Trophoblast cell (in vitro differentiated cells and primary cell): ENCODE measurements around the gene NUDT2.
"Not testable (repeated sequence)": the region's sequence is repeated elsewhere in the genome, so short reads cannot be mapped to it uniquely, and the experiment has no call there.

ENCODE experiments used
- DNase-seq, 2 donors: peaks; one replicate each; pipeline ENCODE4 v3.0.0-alpha.2; 2016
- H2AFZ ChIP-seq: 2 replicates; pipeline ENCODE4 v1.6.1; 2013; ENCODE audit warnings: low read length, moderate library complexity, mild to moderate bottlenecking; ENCODE audit not compliant: insufficient read depth, poor library complexity
- H2AK5ac ChIP-seq: 2 replicates; pipeline ENCODE4 v1.6.1; 2013; ENCODE audit warnings: mild to moderate bottlenecking, low read length
- H2BK120ac ChIP-seq: 2 replicates; pipeline ENCODE4 v1.6.1; 2013; ENCODE audit warnings: low read length, mild to moderate bottlenecking, moderate library complexity; ENCODE audit not compliant: insufficient read depth, poor library complexity
- H2BK12ac ChIP-seq: 2 replicates; pipeline ENCODE4 v1.6.1; 2013; ENCODE audit warnings: mild to moderate bottlenecking, low read length, moderate library complexity
- H2BK5ac ChIP-seq: 2 replicates; pipeline ENCODE4 v1.6.1; 2013; ENCODE audit warnings: low read length, low read depth, moderate library complexity, mild to moderate bottlenecking; ENCODE audit not compliant: poor library complexity
- H3K14ac ChIP-seq: 2 replicates; pipeline ENCODE4 v1.6.1; 2013; ENCODE audit warnings: mild to moderate bottlenecking, low read length
- H3K18ac ChIP-seq: 2 replicates; pipeline ENCODE4 v1.6.1; 2013; ENCODE audit warnings: mild to moderate bottlenecking, low read length
- H3K23ac ChIP-seq: 2 replicates; pipeline ENCODE4 v1.6.1; 2013; ENCODE audit warnings: low read length
- H3K27ac ChIP-seq: 2 replicates; pipeline ENCODE4 v1.5.1; 2013; ENCODE audit warnings: low read depth, mild to moderate bottlenecking, inconsistent platforms, low read length, moderate library complexity
- H3K27me3 ChIP-seq: 2 replicates; pipeline ENCODE4 v1.6.1; 2013; ENCODE audit warnings: inconsistent platforms, mild to moderate bottlenecking, low read length, moderate library complexity; ENCODE audit not compliant: insufficient read depth
- H3K36me3 ChIP-seq, 2 experiments: 1 replicate in 1 of 2; 2 replicates in 1 of 2; pipeline ENCODE4 v1.6.1; 2013; ENCODE audit warnings: low read length in 2 of 2, mild to moderate bottlenecking in 2 of 2, moderate library complexity in 1 of 2; ENCODE audit not compliant: insufficient read depth in 2 of 2, control insufficient read depth in 1 of 2
- H3K4ac ChIP-seq: 2 replicates; pipeline ENCODE4 v1.6.1; 2013; ENCODE audit warnings: low read depth, mild to moderate bottlenecking, low read length, moderate library complexity
- H3K4me1 ChIP-seq, 2 experiments: 1 replicate in 1 of 2; 2 replicates in 1 of 2; pipeline ENCODE4 v1.6.1; 2013; ENCODE audit warnings: low read length in 2 of 2, mild to moderate bottlenecking in 2 of 2, moderate library complexity in 1 of 2; ENCODE audit not compliant: insufficient read depth in 2 of 2, control insufficient read depth in 1 of 2
- H3K4me2 ChIP-seq: 2 replicates; pipeline ENCODE4 v1.6.1; 2013; ENCODE audit warnings: inconsistent platforms, mild to moderate bottlenecking, low read length, moderate library complexity
- H3K4me3 ChIP-seq: 2 replicates; pipeline ENCODE4 v1.5.1; 2013; ENCODE audit warnings: mild to moderate bottlenecking, low read depth, low read length, inconsistent platforms
- H3K79me1 ChIP-seq: one replicate; pipeline ENCODE4 v1.6.1; 2013; ENCODE audit warnings: low read length
- H3K79me2 ChIP-seq: 2 replicates; pipeline ENCODE4 v1.6.1; 2013; ENCODE audit warnings: low read length, mild to moderate bottlenecking; ENCODE audit not compliant: control insufficient read depth, insufficient read depth, poor library complexity
- H3K9ac ChIP-seq: 2 replicates; pipeline ENCODE4 v1.6.1; 2013; ENCODE audit warnings: mild to moderate bottlenecking, low read length
- H3K9me3 ChIP-seq: 2 replicates; pipeline ENCODE4 v1.6.1; 2013; ENCODE audit warnings: low read depth, mild to moderate bottlenecking, control low read depth, inconsistent platforms, low read length; ENCODE audit not compliant: insufficient read depth
- H4K12ac ChIP-seq: 2 replicates; pipeline ENCODE4 v1.6.1; 2013; ENCODE audit warnings: low read depth, mild to moderate bottlenecking, low read length, moderate library complexity
- H4K8ac ChIP-seq: 2 replicates; pipeline ENCODE4 v1.6.1; 2013; ENCODE audit warnings: low read depth, mild to moderate bottlenecking, low read length, moderate library complexity
- H4K91ac ChIP-seq: one replicate; pipeline ENCODE4 v1.6.1; 2013; ENCODE audit warnings: low read depth, mild to moderate bottlenecking, low read length, moderate library complexity
- WGBS: extraction: QIAGEN DNeasy Blood & Tissue Kit; methylation state at CpG from one replicate; pipeline ENCODE4 v1.1.7; 2013; ENCODE audit warnings: missing lambda C conversion rate; ENCODE audit not compliant: insufficient read length, insufficient coverage; ENCODE audit errors: extremely low coverage; 5-methylcytosine and 5-hydroxymethylcytosine counted together

The NUDT2 gene

GRCh38 chr9:34291423-34291822, 37.9 kb upstream of the NUDT2 start:
- DNase-seq = no peak
- no peak overlapping the region for H2AK5ac ChIP-seq
- H3K4me1 ChIP-seq = no peaks in the 10 kb centered on the region
- H3K9ac ChIP-seq = no peak overlapping the region
- no peak overlapping the region for H2BK120ac ChIP-seq
- no peak overlapping the region for H4K12ac ChIP-seq
- H3K4me3 ChIP-seq = no peak overlapping the region
- no peak overlapping the region for H2AFZ ChIP-seq
- H3K23ac ChIP-seq = no peak overlapping the region
- H3K36me3 ChIP-seq = no peaks in the 10 kb centered on the region
- H3K27me3 ChIP-seq = no peaks in the 10 kb centered on the region
- H3K79me1 ChIP-seq = no peaks in the 10 kb centered on the region
- H4K91ac ChIP-seq = no peak overlapping the region
- H3K4ac ChIP-seq = no peak overlapping the region
- H3K79me2 ChIP-seq = no peaks in the 10 kb centered on the region
- H2BK12ac ChIP-seq = no peak overlapping the region
- H3K9me3 ChIP-seq = no peaks in the 10 kb centered on the region
- H4K8ac ChIP-seq = no peak overlapping the region
- H3K18ac ChIP-seq = no peak overlapping the region
- H2BK5ac ChIP-seq = no peak overlapping the region
- no CpG with 5 or more reads among the region's 2 CpGs for WGBS
- no peak overlapping the region for H3K4me2 ChIP-seq
- no peak overlapping the region for H3K14ac ChIP-seq
- no peak overlapping the region for H3K27ac ChIP-seq

- Histone ChIP-seq H3K4me1 (no peaks in the 10 kb centered on the region), H3K79me2 (no peaks in the 10 kb centered on the region), H3K79me1 (no peaks in the 10 kb centered on the region), H3K4me2 (no peak overlapping the region), H3K9ac (no peak overlapping the region), H2AK5ac (no peak overlapping the region), H3K4ac (no peak overlapping the region), H2BK5ac (no peak overlapping the region), H2BK12ac (no peak overlapping the region), H3K23ac (no peak overlapping the region), H3K18ac (no peak overlapping the region), H2AFZ (no peak overlapping the region), H3K9me3 (no peaks in the 10 kb centered on the region), H3K36me3 (no peaks in the 10 kb centered on the region), H3K4me3 (no peak overlapping the region), H4K91ac (no peak overlapping the region), H4K8ac (no peak overlapping the region), H4K12ac (no peak overlapping the region), H3K27me3 (no peaks in the 10 kb centered on the region), H3K27ac (no peak overlapping the region), H2BK120ac (no peak overlapping the region), H3K14ac (no peak overlapping the region)
- no CpG with 5 or more reads among the region's 2 CpGs for WGBS
- no peak for DNase-seq
These were observed 36.8 kb upstream of the NUDT2 start for GRCh38 chr9:34292552-34292951.

- not testable (repeated sequence) for H3K4ac ChIP-seq, H4K91ac ChIP-seq, H2BK12ac ChIP-seq, H2AK5ac ChIP-seq, H3K14ac ChIP-seq, H3K23ac ChIP-seq, H4K8ac ChIP-seq, H3K36me3 ChIP-seq, H3K27ac ChIP-seq, H3K9me3 ChIP-seq, H3K18ac ChIP-seq, DNase-seq, H2BK120ac ChIP-seq, H2BK5ac ChIP-seq, H3K79me1 ChIP-seq, H3K4me3 ChIP-seq, H3K79me2 ChIP-seq, H3K9ac ChIP-seq, H3K27me3 ChIP-seq, H2AFZ ChIP-seq, H4K12ac ChIP-seq, H3K4me2 ChIP-seq, H3K4me1 ChIP-seq
- no CpG with 5 or more reads among the region's 7 CpGs for WGBS
These were observed 28.3 kb upstream of the NUDT2 start for GRCh38 chr9:34301064-34301463.

- not testable (repeated sequence) for H3K4me1 ChIP-seq, H4K91ac ChIP-seq, H3K14ac ChIP-seq, H2AFZ ChIP-seq, H3K27me3 ChIP-seq, H4K12ac ChIP-seq, H3K9me3 ChIP-seq, H3K18ac ChIP-seq, H3K79me2 ChIP-seq, H3K23ac ChIP-seq, H2BK12ac ChIP-seq, H3K4me2 ChIP-seq, H2BK120ac ChIP-seq, DNase-seq, H4K8ac ChIP-seq, H3K79me1 ChIP-seq, H3K27ac ChIP-seq, H2BK5ac ChIP-seq, H3K4me3 ChIP-seq, H2AK5ac ChIP-seq, H3K4ac ChIP-seq, H3K9ac ChIP-seq, H3K36me3 ChIP-seq
- no CpG with 5 or more reads among the region's 3 CpGs for WGBS
These were observed 21.1 kb upstream of the NUDT2 start for GRCh38 chr9:34308316-34308715.
